ENCODE data around the gene PCDHA10. TPM values are rescaled to one million over a fixed set of nuclear protein-coding genes. Genes with fewer than 3 reads are reported as not detected.
"Not testable (repeated sequence)": the region's sequence is repeated elsewhere in the genome, so short reads cannot be mapped to it uniquely, and the experiment has no call there.

PCDHA10 gene
- total RNA-seq, 1 experiment from 2014 or later, result 10.8 TPM

- DNase-seq (ENCODE audit: low spot score); ATAC-seq; POLR2A ChIA-PET; H3K36me3 Mint-ChIP-seq; H3K9me3 Mint-ChIP-seq; H3K27me3 Mint-ChIP-seq (ENCODE audit: low read depth); H3K4me1 Mint-ChIP-seq; H3K27ac Mint-ChIP-seq: not testable (repeated sequence)
- CTCF ChIA-PET, result interaction anchor here (0.6 to 5.4 kb wide), 30 partner anchors 11 to 449 kb away, joined by 3 to 61 read pairs (median 4); partner anchors contain the start of genes IK, PCDHA1, PCDHA10 and PCDHA11
- peak overlapping the region; percentile 92; the same call in 1 of the 2 replicates for H3K4me3 Mint-ChIP-seq
Observed at GRCh38 chr5:140808241-140808888, 47.3 kb upstream of the PCDHA10 start.

GRCh38 chr5:140808889-140809291, 46.8 kb upstream of the PCDHA10 start:
- CTCF ChIA-PET, result interaction anchor here (0.7 to 5.4 kb wide), 7 partner anchors 12 to 231 kb away, joined by 3 to 52 read pairs (median 3); partner anchors contain the start of genes PCDHA1, PCDHA10, PCDHA5 and PCDHA7
- Mint-ChIP-seq H3K9me3 (no peaks in the 10 kb centered on the region), H3K4me1 (peaks cover 7% of the 10 kb centered on the region), H3K27ac (no peak overlapping the region), H3K36me3 (peaks cover 2% of the 10 kb centered on the region; the same call in 1 of the 2 replicates), H3K4me3 (peak overlapping the region; percentile 16; the same call in 1 of the 2 replicates), H3K27me3 (ENCODE audit: low read depth) (no peaks in the 10 kb centered on the region)
- DNase-seq (ENCODE audit: low spot score), result no peak
- ATAC-seq, result no peak
- POLR2A ChIA-PET, result no interaction called here
- TF ChIP-seq NFE2L1 (CRISPR knock-in tag; IDR thresholded peaks at IDR 0.05) (no peak), FOXP1 (CRISPR knock-in tag; IDR thresholded peaks at IDR 0.05; ENCODE audit: borderline replicate concordance) (0 out of 2 replicates have a peak, but pooled peaks have one; percentile 30)

GRCh38 chr5:140821375-140822280, 34.1 kb upstream of the PCDHA10 start, which contains the start of gene PCDHA5:
TSS of gene PCDHA5 (plus strand) at chr5:140821613.
- H3K4me1 Mint-ChIP-seq, result no peaks in the 10 kb centered on the region
- H3K27ac Mint-ChIP-seq, result no peak within 1 kb of the TSS
- no peak for DNase-seq (ENCODE audit: low spot score)
- peak within 1 kb of the TSS; percentile 30; the same call in 1 of the 2 replicates for H3K4me3 Mint-ChIP-seq
- CTCF ChIA-PET, result interaction anchor here (0.8 to 7.4 kb wide), 10 partner anchors 12 to 230 kb away, joined by 3 to 61 read pairs (median 4); partner anchors contain the start of genes PCDHA1, PCDHA10, PCDHA4 and PCDHA8
- H3K27me3 Mint-ChIP-seq (ENCODE audit: low read depth), result no peaks in the 10 kb centered on the region
- ATAC-seq, result no peak
- POLR2A ChIA-PET, result no interaction called here
- no peaks in the 10 kb centered on the region for H3K36me3 Mint-ChIP-seq
- H3K9me3 Mint-ChIP-seq, result no peaks in the 10 kb centered on the region
- TF ChIP-seq AR (CRISPR knock-in tag; IDR thresholded peaks at IDR 0.05) (no peak), PRRX2 (CRISPR knock-in tag; IDR thresholded peaks at IDR 0.05) (no peak), HMGA2 (CRISPR knock-in tag; IDR thresholded peaks at IDR 0.05) (no peak), TCF7 (CRISPR knock-in tag; IDR thresholded peaks at IDR 0.05; ENCODE audit: low read depth) (no peak), GTF2I (CRISPR knock-in tag; conservative IDR thresholded peaks at IDR 0.05) (no peak), NR1H2 (CRISPR knock-in tag; IDR thresholded peaks at IDR 0.05) (no peak), CDX4 (CRISPR knock-in tag; IDR thresholded peaks at IDR 0.05; ENCODE audit: borderline replicate concordance) (no peak), ERG (CRISPR knock-in tag; IDR thresholded peaks at IDR 0.05) (no peak), PRDM15 (CRISPR knock-in tag; IDR thresholded peaks at IDR 0.05) (no peak), ATF1 (CRISPR knock-in tag; IDR thresholded peaks at IDR 0.05) (no peak), ZNF263 (CRISPR knock-in tag; IDR thresholded peaks at IDR 0.05; ENCODE audit: low read depth) (no peak)

Measured in WTC11 (cell line).